ENCODE measurements around the gene APEX1.
"Not testable (repeated sequence)": the region's sequence is repeated elsewhere in the genome, so short reads cannot be mapped to it uniquely, and the experiment has no call there.

APEX1 gene

DNA sequence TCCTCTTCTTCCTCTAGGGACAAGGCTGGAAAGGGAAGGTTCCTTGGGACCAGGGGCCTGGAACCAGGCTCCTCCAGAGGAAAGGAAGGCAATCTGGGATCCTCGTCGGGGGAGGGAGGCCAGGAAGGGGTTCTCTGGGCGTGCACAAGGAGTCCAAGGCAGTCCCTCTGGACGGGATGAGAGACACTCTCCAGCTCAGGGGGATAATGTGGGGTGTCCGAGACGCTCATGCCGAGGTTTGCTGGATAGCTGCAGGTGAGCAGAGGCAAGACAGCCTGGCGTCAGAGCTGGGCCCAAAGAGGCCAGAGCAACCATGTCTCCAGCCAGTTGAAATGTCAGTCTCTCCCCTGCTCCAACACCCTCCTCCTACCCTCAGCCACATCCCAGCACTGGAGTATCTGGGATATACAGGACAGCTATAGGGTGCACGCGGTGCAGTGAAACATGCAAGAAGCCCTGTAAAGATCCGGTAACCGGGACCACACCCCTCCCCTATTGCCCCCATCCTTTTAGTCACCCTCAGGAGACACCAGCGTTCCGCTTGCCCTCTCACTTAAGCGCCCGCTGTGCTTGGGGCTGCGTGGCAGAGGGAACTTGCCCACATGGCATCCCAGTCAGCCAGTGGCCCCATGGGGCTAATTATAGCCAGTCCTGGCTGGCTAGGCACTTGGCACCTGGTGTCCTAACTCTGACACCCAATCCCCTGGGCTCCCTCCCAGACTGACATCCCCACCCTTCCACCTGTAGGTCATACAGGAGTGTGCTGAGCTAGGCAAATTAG, 19.3 kb upstream of the APEX1 start, which contains the start of gene KLHL33:
Gene KLHL33, minus strand, starts transcription at position 585 of the 781 bp plus-strand sequence. Its CDS starts 355 bp downstream, at position 230.
- no peak for DNase-seq (ENCODE audit: low read depth)

DNA sequence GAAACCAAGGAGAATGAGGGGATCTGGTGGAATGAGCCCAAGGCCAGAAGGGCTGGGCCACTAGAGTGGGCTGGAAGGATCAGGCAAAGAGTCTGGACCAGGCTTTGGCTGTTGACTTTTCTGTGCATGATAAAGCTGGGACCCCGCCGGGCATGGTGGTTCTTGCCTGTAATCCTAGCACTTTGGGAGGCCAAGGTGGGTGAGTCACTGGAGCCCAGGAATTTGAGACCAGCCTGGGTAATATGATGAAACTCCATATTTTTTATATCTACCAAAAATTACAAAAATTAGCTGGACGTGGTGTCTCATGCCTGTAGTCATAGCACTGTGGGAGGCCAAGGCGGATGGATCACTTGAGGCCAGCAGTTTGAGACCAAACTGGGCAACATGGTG, 18.7 kb upstream of the APEX1 start:
- no peak for DNase-seq (ENCODE audit: low read depth)

DNA sequence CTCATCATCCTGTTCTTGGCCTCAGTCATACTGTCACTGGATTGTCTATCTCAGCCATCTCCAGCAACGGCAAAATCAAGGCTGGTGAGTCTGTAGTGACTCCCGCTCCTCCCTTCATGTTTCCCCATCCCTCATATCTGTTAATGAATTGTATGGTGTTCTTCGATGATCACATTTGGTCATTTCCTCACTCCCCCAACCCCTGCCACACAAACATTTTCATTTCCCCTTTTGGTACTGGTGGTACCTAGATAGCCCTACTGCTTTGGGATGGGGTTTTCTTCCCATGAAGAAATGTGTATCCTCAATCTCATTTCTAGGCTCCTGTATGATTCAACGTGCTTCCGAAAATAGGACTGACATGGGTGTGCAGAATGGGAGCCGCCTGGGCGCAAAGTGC, 16.4 kb upstream of the APEX1 start:
- no peak for DNase-seq (ENCODE audit: low read depth)

GRCh38 chr14:20440465-20440864, 14.6 kb upstream of the APEX1 start:
- DNase-seq (ENCODE audit: low read depth), result no peak

DNA sequence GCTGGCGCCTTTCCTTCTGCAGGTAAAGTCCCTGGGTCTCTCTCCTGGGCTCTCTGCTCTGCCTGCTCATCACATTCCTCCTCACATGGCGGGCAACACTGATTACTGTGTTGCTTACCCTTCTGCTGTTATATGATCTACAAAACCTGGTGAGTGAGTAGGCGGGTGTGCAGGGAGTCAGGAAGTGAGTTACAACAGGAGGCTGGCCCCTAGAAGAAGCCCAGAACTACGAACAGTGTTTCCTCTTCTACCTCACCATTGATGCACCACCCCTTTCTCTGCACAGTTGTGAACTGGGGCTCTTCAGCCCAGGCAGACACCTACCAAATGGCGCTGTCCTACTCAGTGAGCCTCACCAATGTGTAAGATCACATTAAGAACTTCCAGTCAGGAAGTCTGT, 14.1 kb upstream of the APEX1 start:
- DNase-seq (ENCODE audit: low read depth), result no peak

GRCh38 chr14:20441461-20441860, 13.6 kb upstream of the APEX1 start:
- no peak for DNase-seq (ENCODE audit: low read depth)

- not testable (repeated sequence) for DNase-seq (ENCODE audit: low read depth)
Observed at GRCh38 chr14:20443650-20444049, 11.4 kb upstream of the APEX1 start.

- no peak for DNase-seq (ENCODE audit: low read depth)
Observed at GRCh38 chr14:20446889-20447288, 8.1 kb upstream of the APEX1 start.

DNA sequence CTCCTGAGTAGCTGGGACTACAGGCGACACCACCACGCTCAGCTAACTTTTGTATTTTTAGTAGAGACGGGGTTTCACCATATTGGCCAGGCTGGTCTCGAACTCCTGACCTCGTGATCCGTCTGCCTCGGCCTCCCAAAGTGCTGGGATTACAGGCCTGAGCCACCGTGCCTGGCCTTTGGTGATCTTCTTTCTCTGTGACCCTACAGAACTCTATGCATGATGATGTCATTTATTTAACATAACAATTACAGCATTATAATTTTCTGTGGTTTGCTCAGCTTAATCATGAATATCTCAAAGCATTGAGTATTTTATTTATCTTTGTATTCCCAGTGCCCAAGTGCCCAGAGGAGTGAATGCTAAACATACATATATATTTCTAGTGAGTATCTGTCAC, 2.2 kb upstream of the APEX1 start:
- not testable (repeated sequence) for DNase-seq (ENCODE audit: low read depth)

DNA sequence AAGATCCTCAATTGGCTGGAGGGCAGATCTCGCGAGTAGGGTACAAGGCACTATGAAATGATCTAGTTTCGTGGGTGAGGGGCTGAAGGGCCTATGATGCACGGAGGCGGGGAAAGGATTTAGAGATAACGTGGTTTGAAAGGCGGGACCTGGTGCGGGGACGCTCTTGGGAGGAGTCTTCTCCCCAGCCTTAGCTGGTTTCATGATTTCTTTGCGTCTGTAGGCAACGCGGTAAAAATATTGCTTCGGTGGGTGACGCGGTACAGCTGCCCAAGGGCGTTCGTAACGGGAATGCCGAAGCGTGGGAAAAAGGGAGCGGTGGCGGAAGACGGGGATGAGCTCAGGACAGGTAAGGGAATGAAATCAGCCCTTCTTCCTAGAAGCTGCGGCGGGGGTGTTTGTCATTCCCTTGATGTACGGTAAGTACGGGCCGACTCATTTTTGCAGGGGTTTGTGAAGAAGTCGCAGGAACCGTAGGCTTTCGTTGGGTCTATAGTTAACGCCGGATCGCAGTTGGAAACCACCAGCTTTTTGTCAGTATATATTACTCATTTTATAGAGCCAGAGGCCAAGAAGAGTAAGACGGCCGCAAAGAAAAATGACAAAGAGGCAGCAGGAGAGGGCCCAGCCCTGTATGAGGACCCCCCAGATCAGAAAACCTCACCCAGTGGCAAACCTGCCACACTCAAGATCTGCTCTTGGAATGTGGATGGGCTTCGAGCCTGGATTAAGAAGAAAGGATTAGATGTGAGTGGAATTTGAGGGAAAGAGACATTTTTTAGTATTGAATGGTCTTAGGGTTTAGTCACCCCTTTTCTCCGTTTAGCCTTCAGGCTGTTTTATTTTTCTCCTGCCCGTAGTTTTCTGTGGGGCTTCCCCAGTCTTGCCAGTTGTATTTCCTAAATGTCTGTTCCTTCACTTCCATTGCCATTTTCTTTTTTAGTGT, 602 bp downstream of the APEX1 start:
- no peak for DNase-seq (ENCODE audit: low read depth)

DNA sequence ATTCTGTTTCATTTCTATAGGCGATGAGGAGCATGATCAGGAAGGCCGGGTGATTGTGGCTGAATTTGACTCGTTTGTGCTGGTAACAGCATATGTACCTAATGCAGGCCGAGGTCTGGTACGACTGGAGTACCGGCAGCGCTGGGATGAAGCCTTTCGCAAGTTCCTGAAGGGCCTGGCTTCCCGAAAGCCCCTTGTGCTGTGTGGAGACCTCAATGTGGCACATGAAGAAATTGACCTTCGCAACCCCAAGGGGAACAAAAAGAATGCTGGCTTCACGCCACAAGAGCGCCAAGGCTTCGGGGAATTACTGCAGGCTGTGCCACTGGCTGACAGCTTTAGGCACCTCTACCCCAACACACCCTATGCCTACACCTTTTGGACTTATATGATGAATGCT, 1.9 kb downstream of the APEX1 start:
- DNase-seq (ENCODE audit: low read depth), result no peak

GRCh38 chr14:20458031-20458789, 3.2 kb downstream of the APEX1 start:
- no peak for DNase-seq (ENCODE audit: low read depth)

DNA sequence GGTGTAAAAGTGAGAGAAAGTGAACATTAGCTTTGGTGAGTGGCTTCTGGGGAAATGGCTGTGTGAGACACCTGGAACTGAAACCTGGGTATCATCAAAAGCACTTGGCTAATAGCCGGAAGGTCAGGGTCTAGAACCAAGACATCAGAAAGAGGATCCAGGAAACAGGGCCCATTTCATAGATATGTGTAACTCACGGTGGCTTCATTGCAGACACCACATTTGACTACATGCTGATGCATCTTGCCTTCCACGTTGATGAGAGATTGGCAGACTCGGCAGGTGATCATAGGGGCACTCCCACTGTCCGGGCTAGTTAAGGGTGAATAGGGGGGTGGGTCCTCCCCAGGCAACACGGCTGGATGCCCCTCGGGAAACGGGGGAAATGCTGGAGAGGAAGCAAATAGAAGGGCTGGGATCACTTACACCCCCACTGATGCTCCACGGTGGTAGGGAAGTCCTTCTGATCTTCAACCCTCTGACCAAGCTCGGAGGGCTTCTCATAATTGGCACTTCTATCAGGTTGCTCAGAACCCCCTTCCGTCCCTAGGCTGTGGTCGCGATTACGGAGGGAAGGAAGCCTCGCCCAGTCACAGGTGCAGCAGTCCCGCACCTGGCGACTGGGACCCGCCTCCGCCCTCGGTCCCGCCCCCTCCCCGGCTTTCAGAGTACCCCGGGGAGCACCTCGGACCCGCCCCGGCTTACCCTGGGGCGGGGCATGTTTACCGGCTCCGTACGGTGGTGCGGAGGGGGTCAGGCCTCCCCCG, 5.6 kb downstream of the APEX1 start:
- DNase-seq (ENCODE audit: low read depth), result peak; percentile 56

DNA sequence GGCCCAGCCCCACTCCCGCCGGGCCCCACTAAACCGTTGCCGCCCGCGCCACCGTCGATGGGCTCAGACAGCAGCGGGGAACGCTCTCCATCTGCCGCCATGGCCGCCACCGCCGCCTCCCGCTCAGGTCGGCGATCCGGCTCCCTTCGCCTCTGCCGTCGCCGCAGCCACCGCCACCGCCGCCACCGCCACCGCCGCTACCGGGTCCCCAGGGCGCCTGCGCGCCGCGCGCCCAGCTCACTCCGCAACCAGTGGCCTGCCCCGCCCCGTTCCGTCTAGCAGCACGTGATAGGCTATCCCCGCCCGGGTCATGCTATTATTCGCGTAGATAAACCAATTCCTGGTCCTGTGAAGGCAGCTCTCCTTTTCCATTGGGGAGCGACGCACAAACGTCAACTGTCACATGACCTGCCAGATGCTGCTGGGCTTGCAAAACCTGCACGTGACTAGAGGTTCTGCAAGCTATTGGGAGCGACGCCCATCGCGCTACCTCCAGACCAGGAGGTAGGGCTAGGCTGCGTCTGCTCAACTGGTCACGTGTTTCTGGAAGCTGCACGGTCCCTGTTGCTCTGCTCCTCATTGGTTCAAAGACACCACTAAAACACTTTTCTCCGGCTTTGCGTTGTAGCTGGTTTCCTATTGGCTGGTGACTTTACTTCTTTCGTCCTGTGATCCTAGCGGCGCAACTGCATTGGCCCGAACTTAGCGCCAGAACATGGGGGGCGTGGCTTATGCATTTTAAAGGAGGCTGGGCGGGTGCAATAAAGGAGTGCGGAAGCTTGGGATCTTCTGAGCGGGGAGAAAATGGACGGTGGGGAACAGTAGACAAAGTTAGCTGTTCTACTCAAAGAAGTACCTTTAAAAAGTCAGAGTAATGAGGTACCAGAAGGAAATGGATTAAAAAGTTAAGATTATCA, 6.5 kb downstream of the APEX1 start, which contains the start of gene PIP4P1:
Gene PIP4P1, minus strand, starts transcription at position 210 of the 917 bp plus-strand sequence. Its CDS starts 109 bp downstream, at position 101.
- DNase-seq (ENCODE audit: low read depth), result peak; percentile 97

DNA sequence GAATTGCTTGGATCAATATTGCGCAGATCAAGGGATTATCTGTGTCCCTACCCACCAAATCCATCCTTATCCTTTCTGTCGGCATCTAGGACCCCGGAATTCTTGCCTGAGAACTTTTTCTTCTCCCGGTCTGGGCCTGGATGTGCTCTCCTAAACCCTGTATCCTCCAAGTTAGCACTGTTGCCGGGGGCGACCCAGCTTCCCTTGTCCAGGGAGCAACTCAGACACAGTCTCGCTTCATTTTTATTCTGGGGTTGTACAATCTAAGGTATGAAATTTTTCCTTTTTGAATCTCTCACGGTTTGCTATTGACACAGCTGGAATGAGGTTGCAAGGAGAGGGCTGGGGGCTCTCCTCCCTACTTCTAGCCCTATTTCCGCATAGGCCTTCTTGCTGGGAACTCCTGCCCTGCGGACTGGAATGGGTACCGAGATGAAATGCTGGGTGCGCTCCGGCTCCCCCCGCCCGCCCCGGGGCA, 13.8 kb downstream of the APEX1 start:
- no peak for DNase-seq (ENCODE audit: low read depth)

DNA sequence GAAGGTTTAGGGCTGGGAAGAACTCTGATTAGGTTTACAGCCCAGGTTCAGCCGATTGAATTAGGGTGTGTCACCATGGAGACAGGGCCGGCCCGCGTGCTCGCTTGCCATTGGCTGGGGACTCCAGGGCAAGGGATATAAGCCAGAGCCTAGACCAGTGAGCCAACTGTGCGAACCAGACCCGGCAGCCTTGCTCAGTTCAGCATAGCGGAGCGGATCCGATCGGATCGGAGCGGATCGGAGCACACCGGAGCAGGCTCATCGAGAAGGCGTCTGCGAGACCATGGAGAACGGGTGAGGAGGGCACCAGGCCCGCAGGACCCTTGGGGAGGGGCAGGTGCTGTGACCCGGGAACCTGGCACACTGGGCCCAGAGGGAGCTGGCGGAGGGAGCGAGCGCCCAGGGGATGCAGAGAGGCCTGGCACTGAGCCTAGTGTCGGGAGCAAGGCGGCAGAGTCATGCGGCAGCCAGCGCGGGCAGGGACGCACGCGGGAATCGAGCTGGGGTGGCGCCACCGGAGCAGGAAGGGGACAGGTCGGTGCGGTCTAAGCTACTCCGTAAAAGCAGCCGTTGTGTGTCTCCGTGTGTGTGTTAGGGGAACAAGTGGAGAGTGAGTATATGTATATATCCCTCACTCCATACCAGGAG, 14.3 kb downstream of the APEX1 start, which contains the start of gene PNP:
Gene PNP, plus strand, starts transcription at position 165 of the 648 bp plus-strand sequence. Its CDS starts 119 bp downstream, at position 284.
- DNase-seq (ENCODE audit: low read depth), result peak; percentile 75

DNA sequence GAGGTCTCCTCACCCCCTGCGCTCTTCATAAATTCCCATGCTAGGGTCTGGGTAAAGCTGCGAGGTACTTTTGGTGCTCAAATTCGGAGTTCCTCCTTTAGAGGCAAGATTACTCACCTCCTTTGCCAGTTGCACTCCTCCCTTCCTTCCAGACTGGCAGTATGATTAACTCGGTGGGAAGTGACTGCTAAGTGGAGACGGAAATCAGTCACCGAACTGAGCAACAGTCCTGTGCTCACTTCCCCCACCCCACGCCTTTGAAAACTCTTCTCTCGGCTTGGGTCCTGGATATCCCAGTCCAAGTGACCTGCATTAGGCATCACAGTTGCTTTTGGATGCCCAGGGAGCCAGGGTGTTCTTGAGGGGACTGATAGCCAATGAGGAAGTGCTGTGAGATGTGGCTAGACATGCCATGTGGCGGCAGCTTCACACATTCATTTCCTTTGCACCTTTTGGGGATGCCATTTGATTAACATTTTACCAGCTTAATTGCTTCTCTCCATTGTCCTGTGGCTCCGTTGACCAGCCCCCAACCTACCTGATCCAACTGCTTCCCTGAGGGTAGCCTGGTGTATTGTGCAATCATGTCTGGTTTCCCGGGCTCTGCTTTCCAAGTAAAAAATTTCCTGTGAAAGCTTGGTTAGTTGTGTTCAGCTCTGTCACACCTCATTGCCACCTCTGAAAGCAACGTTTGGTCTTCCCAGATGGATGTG, 15.0 kb downstream of the APEX1 start:
- DNase-seq (ENCODE audit: low read depth), result peak; percentile 6

- no peak for DNase-seq (ENCODE audit: low read depth)
Observed at GRCh38 chr14:20470603-20470901, 15.5 kb downstream of the APEX1 start.
